HG02642 (cell line): ENCODE measurements around the gene NR1H4.
"Not testable (repeated sequence)": the region's sequence is repeated elsewhere in the genome, so short reads cannot be mapped to it uniquely, and the experiment has no call there.

Source experiments
- ATAC-seq: cut with Tn5 transposase; IDR thresholded peaks from one replicate; pipeline ENCODE4 v1.9.1; 2021; ENCODE audit warnings: mild to moderate bottlenecking; ENCODE audit not compliant: unreplicated experiment, poor library complexity

NR1H4 gene

DNA sequence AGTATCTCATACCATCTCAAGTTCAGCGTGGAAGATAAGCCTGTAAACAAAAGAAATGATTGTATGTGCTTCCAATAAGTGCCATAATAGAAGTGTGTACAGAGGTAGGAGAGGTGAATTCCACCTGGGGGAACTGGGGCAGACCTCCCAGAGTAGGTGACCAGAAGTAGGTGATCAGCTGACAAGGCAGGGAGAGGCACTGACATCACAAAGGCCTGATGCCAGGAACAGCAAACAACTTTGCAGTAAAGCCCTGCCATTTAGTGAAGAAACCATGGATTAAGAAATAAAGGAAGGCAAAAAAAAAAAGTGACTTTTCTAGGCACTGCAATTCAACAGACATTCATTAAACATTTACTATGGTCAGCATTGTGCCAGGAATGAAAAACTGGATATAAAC, 31.1 kb downstream of the NR1H4 start:
- no peak for ATAC-seq

DNA sequence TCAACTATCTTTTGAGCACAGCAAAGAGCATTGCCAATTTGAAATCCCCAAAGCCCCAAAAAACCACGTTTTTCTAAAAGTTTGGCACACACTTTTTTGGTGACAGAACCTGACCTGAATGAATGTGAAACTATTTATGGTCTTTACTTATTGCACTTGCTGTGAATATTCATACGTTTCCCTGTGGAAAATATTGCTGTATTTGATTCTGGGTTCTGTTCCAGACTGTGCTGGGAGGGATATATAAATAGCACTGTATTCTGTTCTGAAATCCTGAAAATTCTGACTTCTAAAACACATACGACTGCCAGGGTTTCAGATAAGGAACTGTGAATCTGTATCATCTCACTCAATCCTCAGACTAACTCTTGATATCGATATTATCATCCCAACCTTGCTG, 35.1 kb downstream of the NR1H4 start:
- no peak for ATAC-seq

DNA sequence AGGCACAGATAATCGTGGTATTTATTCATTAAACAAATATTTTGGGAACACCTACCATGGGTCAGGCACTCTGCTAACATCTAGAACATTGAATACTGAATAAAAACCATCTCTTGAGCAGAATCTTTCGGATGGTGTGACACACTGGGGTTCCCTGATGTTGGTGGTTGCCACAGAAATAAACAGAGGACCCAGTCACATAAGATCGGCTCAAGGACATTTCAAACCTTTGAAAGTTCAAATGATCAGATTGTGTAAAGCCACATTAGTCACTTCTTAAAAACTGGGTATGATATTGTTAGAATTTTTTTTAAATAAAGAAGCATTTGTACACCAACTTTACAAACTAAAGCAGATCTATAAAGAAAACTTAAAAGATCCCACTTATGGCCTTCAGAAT, 39.0 kb downstream of the NR1H4 start:
- no peak for ATAC-seq

DNA sequence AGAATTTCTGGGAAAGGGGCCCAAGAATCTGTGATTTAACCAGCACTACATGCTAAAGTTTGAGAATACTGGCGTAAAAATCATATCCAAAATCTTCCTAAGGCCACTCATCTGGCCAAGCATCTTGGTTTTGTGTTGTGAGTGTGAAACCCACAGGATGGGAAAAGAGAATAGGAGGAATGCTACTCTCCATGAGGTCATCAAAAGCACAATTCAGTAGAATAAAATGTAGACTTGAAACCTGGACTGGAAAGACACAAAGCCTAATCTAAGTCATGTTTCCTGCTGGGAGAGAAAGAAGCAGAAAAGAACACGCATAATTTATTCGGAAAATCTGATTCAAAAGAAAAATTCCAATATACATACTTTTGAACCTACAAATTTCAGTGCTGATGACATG, 42.3 kb downstream of the NR1H4 start:
- ATAC-seq, result no peak

DNA sequence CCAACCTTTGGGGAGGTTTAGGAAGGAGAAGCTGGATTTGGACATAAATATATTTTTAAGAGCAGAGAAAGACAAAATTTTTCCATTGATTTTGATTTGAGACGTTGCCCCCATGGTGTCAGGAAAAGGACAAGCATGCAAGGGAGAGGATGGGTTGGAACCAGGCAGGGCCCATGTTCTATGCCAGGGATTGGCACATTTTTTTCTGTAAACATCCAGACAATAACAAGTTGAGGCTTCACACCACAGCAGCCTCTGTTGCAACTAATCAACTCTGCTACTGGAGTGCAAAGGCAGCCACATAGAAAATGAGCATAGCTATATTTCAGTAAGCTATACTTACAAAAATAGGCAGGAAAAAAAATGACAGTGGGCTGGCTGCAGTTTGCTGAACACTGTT, 44.7 kb downstream of the NR1H4 start:
- ATAC-seq, result no peak

DNA sequence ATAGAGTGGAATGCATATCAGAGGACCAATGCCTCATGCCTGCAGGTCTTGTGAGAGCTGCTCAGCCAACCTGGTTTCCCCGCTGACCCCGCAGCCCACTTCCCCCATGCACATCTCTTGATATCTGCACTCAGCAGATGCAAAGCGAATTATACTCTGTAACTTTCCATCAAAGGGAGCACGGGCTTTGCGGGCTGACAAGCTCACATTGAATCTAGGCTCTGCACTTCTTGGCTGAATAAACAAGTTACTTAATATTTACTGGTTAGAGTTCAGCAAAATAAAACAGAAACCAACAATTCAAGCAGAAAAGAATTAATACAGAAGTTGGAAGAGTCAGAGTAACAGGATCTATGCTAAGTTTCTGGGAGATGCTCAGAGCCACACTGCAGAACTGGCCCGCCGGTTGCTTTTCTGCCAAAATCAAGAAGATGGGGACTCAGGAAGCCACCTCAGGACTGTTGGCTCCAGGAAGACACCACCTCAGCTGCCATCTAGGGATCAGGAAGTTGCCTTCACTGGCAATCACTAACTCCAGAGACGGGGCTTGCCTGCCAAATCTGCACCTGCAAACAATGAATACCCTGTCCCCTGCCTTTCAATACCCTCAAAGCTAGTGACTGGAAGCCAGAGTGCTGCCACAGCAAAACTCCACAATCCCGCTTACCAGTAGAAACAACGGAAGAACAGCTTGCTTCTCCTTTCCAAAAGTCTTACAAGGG, 46.5 kb downstream of the NR1H4 start:
- ATAC-seq, result no peak

DNA sequence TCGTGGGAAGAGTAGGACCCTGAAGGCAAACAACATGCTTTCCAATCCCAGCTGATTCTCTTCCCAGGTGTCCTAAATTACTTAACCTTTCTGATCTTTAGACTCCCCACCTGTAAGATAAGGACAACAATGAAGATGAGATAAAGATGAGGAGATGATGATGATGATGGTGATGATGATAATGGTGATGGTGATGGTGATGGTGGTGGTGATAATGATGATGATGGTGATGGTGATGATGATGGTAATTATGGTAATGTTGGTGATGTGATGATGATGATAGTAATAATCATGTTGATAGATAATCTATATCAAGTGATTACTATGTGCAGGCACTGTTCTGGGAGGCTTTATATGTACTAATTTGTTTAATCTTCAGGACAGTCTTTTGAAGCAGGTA, 48.3 kb downstream of the NR1H4 start:
- ATAC-seq, result no peak

DNA sequence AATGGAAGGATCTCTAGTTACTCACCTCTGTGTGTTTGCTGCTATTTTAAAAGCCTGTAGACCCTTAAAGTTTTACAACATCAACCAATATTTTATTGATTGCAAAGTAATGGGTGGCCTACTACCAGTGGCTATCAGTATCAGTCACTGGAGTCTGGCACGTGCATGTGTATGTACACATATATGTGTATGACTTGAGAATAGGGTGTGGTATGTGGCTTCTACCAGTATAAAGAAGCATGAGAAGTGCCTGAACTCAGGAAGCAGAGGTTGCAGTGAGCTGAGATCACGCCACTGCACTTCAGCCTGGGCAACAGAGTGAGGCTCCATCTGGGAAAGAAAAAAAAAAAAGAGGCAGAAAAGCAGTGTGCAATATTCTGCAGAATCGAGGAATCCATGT, 54.4 kb downstream of the NR1H4 start:
- ATAC-seq, result no peak

DNA sequence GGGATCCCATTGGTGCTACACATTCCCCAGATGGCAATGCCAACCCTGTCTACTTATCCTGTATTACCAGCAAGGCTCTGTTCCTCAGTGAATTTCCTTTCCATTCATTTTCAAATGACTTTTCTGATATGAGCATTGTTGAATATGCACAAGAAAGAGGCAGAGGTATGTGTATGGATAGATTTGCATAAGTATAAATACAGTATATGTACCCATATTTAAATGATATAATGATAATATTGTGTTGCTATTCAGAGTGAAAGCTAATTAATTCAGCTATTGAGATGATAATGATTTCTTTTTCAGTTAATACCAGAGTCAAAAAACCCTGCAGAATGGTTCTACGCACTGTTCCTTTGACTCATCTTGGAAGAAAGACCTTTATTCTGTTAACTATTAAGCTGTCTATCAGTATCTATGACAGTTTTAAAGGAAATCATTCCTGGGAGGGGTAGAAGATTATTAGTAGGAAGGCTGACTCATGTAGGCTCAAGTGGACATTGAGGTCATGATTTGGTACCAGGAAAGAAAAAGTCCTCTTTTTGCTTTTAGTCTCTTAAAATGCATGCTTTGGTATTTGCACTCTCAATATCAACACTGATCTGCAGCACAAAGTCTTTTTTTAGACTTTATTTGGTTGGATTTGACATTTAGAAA, 54.9 kb downstream of the NR1H4 start:
- ATAC-seq, result no peak

DNA sequence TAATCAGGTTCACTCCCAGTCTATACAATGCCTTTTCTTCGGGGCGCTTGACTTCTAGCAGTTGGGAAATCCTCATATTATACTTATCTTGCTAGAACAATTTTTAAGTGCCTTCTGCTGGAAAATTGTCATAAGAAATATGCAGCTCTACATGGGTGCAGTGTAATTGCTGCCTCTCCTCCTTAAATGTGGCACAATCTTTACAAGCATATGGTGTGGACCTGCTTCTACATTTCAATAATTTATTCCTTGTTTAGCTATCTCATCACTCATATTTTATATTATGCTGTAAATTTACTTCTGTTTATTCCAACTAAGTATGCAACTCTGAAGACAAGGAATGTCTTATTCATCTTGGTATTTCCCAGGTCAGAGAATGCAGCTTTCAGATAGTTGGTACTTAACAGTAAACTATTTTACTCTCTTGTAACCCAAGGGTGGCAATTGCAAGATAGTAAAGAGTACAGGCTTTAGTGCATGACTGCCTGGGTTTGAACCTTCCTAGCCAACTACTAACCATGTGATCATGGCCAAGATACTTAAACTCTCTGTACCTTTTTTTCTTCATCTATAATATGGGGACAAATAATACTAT, 56.2 kb downstream of the NR1H4 start:
- no peak for ATAC-seq

DNA sequence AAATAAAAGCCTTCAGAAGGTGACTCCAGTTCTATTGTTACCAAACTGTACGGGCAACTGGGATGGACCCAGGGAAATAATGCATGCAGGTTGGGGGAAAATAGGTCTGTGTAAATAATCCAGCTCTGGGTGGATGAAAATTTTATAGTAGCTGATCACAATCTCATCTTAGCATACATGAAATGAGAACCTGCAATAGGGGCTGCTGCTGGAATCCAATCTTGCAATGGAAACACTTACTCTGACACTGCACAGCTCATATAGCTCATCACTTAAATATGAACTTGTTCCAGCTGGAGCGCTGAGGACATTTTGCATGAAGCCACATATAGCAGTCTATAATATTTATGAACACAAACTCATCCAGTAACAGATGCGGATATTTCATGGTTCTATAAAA, 59.7 kb downstream of the NR1H4 start:
- ATAC-seq, result no peak

DNA sequence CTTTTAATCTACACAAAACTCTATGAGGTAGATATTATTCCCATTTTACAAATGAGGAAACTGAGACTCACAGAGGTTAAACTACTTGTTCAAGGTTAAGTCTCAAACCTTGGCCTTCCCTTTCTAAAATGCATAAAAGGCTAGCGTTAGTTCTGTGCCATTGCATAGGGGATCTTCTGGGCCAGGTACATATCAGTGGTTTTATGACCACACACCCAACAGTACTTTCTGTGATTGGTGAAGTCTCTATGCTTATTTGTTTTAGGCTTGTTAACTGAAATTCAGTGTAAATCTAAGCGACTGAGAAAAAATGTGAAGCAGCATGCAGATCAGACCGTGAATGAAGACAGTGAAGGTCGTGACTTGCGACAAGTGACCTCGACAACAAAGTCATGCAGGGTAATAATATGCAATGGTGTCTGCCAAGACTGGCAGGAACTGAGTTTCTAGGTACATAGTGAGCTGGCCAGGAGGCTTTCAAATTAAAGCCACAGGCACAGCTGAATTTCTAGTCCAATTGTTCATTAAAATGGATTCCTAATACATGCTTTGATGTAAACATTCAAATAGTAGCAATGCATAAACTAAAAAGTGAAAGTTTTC, 61.1 kb downstream of the NR1H4 start:
- no peak for ATAC-seq

DNA sequence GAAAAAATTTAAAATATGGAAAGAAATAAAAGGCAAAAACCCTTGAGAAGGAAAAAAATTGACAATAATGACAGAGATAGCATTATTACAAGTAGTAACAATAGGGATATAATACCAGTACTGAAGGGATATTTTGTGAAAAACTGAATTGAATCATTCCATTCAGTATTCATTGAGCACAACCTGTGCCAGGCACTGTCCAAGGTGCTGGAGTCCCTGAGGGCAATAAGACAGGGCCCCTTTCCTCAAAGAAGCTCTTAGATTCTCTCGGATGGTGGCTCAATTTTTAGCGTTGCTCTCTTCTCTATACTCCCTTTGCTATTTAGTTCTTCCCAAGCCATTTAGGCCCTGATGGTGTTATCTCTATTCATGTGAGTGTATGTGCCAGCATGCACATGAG, 65.5 kb downstream of the NR1H4 start:
- ATAC-seq, result no peak

DNA sequence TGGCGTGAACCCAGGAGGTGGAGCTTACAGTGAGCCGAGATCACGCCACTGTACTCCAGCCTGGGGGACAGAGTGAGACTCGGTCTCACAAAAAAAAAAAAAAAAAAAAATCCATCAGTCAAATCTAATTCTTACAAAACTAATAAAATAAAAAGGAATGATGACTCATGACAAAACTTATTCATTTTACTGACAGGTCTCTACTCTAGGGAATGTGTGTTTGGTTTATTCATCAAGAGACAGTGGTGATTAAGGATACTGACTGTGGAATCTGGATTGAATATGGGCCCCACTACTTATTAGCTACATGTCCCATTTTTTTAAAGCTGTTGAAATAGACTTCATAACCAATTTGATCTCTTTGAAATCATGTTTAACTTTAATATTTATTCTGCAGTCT, 70.5 kb downstream of the NR1H4 start:
- ATAC-seq, result no peak

DNA sequence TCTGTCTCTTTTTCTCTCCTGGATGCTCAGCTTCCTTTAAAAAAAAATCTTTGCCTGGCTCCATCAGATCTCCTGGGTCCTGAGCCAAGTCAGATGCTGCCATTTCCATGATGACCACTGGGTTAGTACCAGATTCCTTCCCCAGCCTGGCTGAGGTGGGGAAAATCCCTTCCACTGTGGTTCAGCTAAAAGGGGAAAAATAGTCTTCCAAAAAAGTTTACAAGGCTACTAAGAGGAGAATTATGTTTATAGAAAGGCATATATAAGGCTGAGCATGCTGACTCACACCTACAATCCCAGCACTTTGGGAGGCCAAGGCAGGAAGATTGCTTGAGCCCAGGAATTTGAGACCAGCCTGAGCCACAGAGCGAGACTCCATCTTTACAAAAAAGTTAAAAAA, 71.4 kb downstream of the NR1H4 start:
- ATAC-seq, result no peak

DNA sequence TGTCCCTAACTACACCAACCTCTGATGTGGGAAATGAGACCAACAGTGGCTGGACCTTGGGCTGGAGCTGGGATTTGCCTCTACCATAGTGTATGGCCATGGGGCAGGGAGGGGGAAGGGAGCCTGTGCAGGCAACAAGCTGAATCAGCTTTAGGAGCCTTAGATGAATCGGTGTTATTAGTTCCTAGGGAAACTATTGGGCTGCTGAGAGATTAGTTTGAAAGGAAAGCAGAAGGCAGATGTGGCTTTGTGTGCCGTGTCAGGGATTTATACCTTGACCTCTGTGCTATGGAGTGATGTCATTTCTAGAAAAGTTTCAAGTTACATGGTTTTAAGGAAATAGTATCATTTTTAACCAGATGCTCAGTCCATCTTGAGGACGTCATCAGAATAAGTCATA, 80.3 kb downstream of the NR1H4 start:
- ATAC-seq, result no peak

DNA sequence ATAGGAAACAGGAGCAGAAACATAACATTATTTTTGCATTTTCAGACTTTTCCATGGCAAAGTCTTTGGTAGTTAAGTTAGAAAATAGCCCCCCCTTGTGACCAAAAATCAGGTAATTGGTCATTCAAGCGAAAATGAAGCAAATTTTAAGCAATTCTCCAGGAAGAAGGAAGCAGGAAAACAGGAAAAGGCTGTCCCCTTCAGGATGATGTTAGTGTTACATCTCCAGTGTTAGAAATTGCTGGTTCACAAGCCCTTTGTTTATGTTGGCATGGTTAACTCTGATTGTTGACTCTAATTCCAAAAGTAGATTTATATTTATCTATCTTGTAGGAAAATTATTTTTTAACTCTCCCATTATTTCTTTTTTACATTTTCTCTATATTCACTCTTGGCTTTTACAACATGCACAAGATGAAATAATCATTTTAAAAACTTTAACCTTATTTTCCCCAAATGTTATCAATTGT, 81.0 kb downstream of the NR1H4 start:
- ATAC-seq, result no peak

DNA sequence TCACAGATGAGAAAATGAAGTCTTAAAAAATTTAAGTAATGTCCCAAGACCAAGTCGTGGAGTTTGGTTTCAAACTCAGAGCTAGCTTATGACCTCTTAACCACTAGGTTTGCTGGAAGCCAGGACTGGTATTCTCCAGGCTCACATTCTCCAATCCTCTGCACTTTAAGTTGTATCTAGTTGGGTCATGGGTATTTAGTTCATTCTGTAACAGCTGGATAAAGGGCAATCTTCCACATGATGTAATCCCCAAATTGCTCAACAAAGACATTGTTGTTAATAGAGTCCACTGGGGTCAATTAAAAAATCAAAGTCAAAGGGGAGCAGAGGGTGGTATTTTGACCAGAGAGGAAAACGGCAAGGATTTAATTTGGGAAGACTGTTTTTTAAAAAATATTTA, 82.1 kb downstream of the NR1H4 start:
- no peak for ATAC-seq

DNA sequence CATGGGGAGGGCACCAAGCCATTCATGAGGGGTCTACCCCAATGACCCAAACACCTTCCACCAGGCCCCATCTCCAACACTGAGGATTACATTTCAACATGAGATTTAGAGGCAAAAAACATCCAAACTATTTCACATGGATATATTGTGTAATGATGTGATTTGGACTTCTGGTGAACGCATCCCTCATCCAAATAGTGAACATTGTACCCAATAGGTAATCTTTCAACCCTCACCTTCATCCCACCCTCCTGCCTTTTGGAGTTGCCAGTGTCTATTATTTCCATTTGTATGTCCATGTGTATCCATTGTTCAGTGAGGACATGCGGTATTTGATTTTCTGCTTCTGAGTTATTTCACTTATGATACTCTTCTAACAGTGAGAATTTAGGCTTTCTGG, 83.7 kb downstream of the NR1H4 start:
- no peak for ATAC-seq

DNA sequence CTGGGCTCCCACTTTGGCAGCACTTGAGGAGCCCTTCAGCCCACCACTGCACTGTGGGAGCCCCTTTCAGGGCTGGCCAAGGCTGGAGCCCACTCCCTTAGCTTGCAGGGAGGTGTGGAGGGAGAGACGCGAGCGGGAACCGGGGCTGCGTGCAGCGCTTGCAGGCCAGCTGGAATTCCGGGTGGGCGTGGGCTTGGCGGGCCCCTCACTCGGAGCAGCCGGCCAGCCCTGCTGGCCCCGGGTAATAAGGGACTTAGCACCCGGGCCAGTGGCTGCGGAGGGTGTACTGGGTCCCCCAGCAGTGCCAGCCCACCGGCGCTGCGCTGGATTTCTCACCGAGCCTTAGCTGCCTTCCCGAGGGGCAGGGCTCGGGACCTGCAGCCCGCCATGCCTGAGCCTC, 85.6 kb downstream of the NR1H4 start:
- ATAC-seq, result not testable (repeated sequence)

DNA sequence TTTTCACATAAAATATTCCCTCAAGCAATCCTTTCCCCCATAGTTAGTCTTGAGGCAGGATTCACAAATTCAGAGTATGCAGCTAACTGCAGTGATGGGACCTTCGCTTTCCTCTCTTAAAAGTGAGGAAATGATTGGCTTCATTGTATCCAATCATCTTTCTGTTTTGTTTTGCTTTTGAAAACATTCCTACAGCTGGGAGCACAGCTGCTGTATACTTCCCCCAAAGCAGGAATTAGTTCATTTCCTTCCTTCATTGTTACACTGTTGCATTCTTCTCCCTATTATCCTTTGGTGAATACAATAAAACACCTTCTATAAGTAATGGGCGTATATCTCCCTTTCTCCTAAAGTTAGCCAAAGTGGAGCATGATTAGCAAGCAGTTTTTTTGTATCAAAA, 90.4 kb downstream of the NR1H4 start:
- ATAC-seq, result no peak
